PFSK-1 (cell line): ENCODE measurements around the gene CTBP1.

Source experiments
- FOXP2 ChIP-seq: optimal IDR thresholded peaks from 2 replicates; pipeline ENCODE3; 2011; ENCODE audit warnings: borderline replicate concordance, control low read depth, inconsistent platforms; ENCODE audit not compliant: insufficient read depth; ENCODE audit errors: extremely low read length, extremely low read depth
- POLR2AphosphoS5 ChIP-seq: IDR thresholded peaks from 2 replicates; pipeline ENCODE4 v1.6.1; 2012; ENCODE audit warnings: low read depth, mild to moderate bottlenecking, control low read depth, low read length, moderate library complexity
- SIN3A ChIP-seq: IDR thresholded peaks from 2 replicates; pipeline ENCODE4 v1.6.1; 2012; ENCODE audit warnings: mild to moderate bottlenecking, low read length, moderate library complexity, borderline replicate concordance; ENCODE audit not compliant: insufficient read depth
- TAF1 ChIP-seq: IDR thresholded peaks from 2 replicates; pipeline ENCODE4 v1.6.1; 2012; ENCODE audit warnings: low read length, control low read depth, borderline replicate concordance; ENCODE audit not compliant: insufficient read depth
- TF ChIP-seq, protein P1 (sequence below), 2 experiments: IDR thresholded peaks; 2 replicates each; pipeline versions ENCODE4 v1.6.1 to v1.8.0; 2011 to 2012; ENCODE audit warnings: low read depth in 2 of 2, low read length in 2 of 2, control low read depth in 1 of 2, inconsistent platforms in 1 of 2, mild to moderate bottlenecking in 1 of 2, moderate library complexity in 1 of 2; ENCODE audit not compliant: insufficient read depth in 1 of 2

The CTBP1 gene

DNA sequence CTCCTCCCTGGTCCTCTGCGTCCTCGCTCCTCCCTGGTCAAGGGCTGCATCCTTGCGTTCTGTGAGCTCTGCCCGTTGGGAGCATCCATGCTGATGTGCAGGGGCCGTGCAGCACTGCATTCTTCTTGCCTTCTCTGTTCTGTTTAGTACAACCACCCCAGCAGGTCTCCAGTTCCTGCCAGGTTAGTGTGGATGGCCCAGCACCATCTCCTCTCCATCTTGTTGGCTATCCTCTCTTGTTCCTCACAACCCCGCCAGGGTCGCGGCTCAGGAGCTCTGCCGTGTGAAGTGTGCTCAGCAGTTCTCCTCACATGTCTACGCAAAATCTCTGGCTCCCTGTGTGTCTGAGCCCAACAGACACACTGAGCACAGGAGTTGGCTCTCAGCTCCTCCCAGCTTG, 30.3 kb upstream of the CTBP1 start:
- TF ChIP-seq FOXP2 (no peak), TAF1 (no peak), SIN3A (no peak), POLR2AphosphoS5 (no peak)
- TF ChIP-seq, protein P1, sequence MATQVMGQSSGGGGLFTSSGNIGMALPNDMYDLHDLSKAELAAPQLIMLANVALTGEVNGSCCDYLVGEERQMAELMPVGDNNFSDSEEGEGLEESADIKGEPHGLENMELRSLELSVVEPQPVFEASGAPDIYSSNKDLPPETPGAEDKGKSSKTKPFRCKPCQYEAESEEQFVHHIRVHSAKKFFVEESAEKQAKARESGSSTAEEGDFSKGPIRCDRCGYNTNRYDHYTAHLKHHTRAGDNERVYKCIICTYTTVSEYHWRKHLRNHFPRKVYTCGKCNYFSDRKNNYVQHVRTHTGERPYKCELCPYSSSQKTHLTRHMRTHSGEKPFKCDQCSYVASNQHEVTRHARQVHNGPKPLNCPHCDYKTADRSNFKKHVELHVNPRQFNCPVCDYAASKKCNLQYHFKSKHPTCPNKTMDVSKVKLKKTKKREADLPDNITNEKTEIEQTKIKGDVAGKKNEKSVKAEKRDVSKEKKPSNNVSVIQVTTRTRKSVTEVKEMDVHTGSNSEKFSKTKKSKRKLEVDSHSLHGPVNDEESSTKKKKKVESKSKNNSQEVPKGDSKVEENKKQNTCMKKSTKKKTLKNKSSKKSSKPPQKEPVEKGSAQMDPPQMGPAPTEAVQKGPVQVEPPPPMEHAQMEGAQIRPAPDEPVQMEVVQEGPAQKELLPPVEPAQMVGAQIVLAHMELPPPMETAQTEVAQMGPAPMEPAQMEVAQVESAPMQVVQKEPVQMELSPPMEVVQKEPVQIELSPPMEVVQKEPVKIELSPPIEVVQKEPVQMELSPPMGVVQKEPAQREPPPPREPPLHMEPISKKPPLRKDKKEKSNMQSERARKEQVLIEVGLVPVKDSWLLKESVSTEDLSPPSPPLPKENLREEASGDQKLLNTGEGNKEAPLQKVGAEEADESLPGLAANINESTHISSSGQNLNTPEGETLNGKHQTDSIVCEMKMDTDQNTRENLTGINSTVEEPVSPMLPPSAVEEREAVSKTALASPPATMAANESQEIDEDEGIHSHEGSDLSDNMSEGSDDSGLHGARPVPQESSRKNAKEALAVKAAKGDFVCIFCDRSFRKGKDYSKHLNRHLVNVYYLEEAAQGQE (IDR thresholded peaks at IDR 0.05; ENCODE audit: insufficient read depth in 1 of 2, low read depth in 2 of 2, low read length in 2 of 2) = no peak

DNA sequence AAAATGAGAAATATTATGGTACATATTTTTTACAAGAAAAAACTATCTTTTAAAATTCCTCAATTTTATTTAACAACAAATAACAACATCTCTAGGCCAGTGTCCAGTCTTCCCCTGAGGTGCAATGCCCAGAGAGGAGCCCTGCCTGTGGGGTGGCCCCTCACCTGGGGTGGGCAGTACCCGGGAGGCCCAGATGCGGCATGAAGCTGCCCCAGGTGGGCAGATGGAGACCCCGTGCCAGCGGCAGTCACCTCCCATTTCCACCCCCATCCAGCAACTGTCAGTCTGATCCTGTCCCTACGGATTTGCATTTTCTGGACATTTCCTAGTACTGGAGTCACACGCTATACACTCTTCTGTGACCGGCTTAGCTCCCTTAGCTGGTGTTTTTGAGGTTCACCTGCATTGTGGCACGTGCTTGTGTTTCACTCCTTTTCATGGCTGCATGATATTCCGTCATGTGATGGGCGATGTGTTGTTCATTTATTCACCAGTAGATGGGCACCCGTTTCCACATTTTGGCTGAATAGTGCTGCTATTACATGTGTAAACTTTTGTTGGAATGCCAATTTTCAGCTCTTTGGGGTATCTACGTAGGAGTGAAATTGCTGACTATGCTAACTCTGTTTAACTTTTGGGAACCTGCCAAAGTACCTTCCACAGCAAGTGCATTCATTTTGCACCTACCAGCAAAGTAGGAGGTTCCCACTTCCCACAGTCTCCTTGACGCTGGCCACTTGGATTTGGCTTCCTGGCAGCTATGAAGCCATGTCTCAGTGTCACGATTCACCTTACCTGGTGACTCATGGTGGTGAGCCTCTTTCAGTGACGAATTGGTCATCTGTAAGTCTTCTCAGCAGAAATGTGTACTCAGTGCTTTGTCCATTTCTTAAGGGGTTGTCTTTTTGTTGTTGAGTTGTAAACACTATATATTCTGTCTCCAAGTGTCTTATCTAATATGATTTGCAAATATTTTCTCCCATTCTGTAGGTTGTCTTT, 29.0 kb upstream of the CTBP1 start:
- TF ChIP-seq TAF1 = no peak

DNA sequence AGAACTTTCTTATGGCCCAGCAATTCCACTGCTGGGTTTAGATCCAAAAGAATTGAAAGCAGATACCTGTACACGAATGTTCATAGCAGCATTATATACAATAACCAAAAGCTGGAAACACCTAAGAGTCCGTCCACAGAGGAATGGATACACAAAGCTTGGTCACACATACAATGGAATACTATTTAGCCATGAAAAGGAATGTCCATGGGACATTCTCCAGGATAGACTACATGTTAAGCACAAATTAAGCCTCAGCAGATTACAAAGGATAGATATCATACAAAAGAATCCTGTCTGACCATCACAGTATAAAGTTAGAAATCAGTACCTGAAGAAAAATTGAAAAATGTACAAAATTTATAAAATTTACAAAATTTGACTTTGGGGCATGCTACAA, 28.1 kb upstream of the CTBP1 start:
- TF ChIP-seq, protein P1 (IDR thresholded peaks at IDR 0.05; ENCODE audit: insufficient read depth in 1 of 2, low read depth in 2 of 2, low read length in 2 of 2) = no peak
- TF ChIP-seq SIN3A = no peak
- no peak for TF ChIP-seq FOXP2

DNA sequence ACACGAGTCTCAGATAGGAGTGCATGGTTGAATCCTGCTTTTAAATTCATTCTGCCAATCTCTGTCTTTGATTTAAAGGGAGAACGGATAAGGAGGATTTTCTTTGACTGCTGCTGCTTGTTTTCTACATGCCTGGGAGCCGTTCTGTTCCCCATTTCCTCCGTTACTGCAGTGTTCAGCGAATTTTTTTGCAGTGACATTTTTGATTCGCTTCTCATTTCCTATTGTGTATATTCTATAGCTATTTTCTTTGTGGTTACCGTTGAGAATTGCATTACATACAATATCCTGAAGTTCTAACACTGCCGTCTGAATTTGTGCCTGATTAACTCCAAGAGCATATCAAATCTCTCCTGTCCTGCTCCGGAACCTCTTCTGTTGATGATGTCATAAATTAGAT, 25.9 kb upstream of the CTBP1 start:
- no peak for TF ChIP-seq SIN3A

DNA sequence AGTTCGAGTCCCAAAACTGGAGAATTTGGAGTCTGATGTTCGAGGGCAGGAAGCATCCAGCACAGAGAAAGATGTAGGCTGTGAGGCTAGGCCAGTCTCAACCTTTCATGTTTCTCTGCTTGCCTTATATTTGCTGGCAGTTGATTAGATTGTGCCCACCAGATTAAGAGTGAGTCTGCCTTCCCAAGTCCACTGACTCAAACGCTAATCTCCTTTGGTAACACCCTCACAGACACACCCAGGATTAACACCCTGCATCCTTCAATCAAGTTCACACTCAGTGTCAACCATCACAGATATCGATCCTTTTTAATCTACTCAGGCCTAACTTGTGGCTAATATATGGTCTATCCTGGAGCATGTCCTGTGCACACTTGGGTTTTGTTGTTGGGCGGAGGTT, 22.8 kb upstream of the CTBP1 start:
- TF ChIP-seq FOXP2 = no peak
- TF ChIP-seq TAF1 = no peak
- TF ChIP-seq SIN3A = no peak
- TF ChIP-seq, protein P1 (IDR thresholded peaks at IDR 0.05; ENCODE audit: insufficient read depth in 1 of 2, low read depth in 2 of 2, low read length in 2 of 2) = no peak
- TF ChIP-seq POLR2AphosphoS5 = no peak

DNA sequence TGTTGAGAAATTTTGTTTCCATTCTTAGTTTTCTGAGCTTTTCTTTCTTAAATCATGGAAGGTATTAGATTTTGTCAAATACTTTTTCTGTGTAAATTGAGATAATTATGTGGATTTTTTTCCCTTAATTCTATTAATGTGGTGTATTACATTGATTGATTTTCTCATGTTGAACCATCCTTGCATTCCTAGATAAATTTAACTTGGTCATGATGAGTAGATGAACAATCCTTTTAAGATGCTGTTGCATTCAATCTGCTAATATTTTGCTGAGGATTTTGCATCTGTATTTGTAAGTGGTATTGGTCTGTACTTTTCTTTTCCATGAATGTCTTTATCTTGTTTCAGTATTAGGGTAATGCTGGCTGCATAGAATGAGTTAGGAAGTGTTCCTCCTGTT, 20.3 kb upstream of the CTBP1 start:
- TF ChIP-seq TAF1 = no peak
- no peak for TF ChIP-seq POLR2AphosphoS5
- no peak for TF ChIP-seq FOXP2
- no peak for TF ChIP-seq SIN3A
- TF ChIP-seq, protein P1 (IDR thresholded peaks at IDR 0.05; ENCODE audit: insufficient read depth in 1 of 2, low read depth in 2 of 2, low read length in 2 of 2) = no peak
